ENCODE results near the gene SMIM11. TPM values are rescaled to one million over a fixed set of nuclear protein-coding genes. Genes with fewer than 3 reads are reported as not detected.
"Not testable (repeated sequence)": the region's sequence is repeated elsewhere in the genome, so short reads cannot be mapped to it uniquely, and the experiment has no call there.

Gene SMIM11
- polyA plus RNA-seq (2012; ENCODE audit: insufficient read length, low read depth) = 1.4 TPM

GRCh38 chr21:34374940-34375618, at the start of gene SMIM11:
Gene SMIM11 (plus strand): TSS chr21:34375507. CDS start chr21:34379505, 3,998 bp downstream.
- not testable (repeated sequence) for TF ChIP-seq SIN3A (IDR thresholded peaks at IDR 0.05; ENCODE audit: borderline replicate concordance, insufficient read depth, low read length); FOXP2 (optimal IDR thresholded peaks at IDR 0.05; ENCODE audit: borderline replicate concordance, extremely low read depth, extremely low read length, insufficient read depth); REST (IDR thresholded peaks at IDR 0.05; ENCODE audit: insufficient read depth in 1 of 2, low read depth in 2 of 2, low read length in 2 of 2)

- TF ChIP-seq TAF1 (IDR thresholded peaks at IDR 0.05; ENCODE audit: borderline replicate concordance, insufficient read depth, low read length) (no peak), REST (IDR thresholded peaks at IDR 0.05; ENCODE audit: insufficient read depth in 1 of 2, low read depth in 2 of 2, low read length in 2 of 2) (no peak)
Measured at GRCh38 chr21:34330055-34330454, 45.3 kb upstream of the SMIM11 start.

- no peak for TF ChIP-seq REST (IDR thresholded peaks at IDR 0.05; ENCODE audit: insufficient read depth in 1 of 2, low read depth in 2 of 2, low read length in 2 of 2)
- no peak for TF ChIP-seq TAF1 (IDR thresholded peaks at IDR 0.05; ENCODE audit: borderline replicate concordance, insufficient read depth, low read length)
- no peak for TF ChIP-seq SIN3A (IDR thresholded peaks at IDR 0.05; ENCODE audit: borderline replicate concordance, insufficient read depth, low read length)
- no peak for TF ChIP-seq FOXP2 (optimal IDR thresholded peaks at IDR 0.05; ENCODE audit: borderline replicate concordance, extremely low read depth, extremely low read length, insufficient read depth)
- TF ChIP-seq POLR2AphosphoS5 (IDR thresholded peaks at IDR 0.05; ENCODE audit: low read depth, low read length) = no peak
Measured at GRCh38 chr21:34331726-34332125, 43.6 kb upstream of the SMIM11 start.

- TF ChIP-seq FOXP2 (optimal IDR thresholded peaks at IDR 0.05; ENCODE audit: borderline replicate concordance, extremely low read depth, extremely low read length, insufficient read depth) (no peak), POLR2AphosphoS5 (IDR thresholded peaks at IDR 0.05; ENCODE audit: low read depth, low read length) (no peak), SIN3A (IDR thresholded peaks at IDR 0.05; ENCODE audit: borderline replicate concordance, insufficient read depth, low read length) (no peak), TAF1 (IDR thresholded peaks at IDR 0.05; ENCODE audit: borderline replicate concordance, insufficient read depth, low read length) (no peak), REST (IDR thresholded peaks at IDR 0.05; ENCODE audit: insufficient read depth in 1 of 2, low read depth in 2 of 2, low read length in 2 of 2) (no peak)
Measured at GRCh38 chr21:34332347-34332746, 43.0 kb upstream of the SMIM11 start.
